OCI-LY7 (cell line): ENCODE data around the gene ZNF212. TPM values are rescaled to one million over a fixed set of nuclear protein-coding genes. Genes with fewer than 3 reads are reported as not detected.

Experiments
- BruUV-seq: library from RNA; stranded (reverse); fragments of 400-500 nt; replicated peaks from 2 replicates; lab custom pipeline; 2021; lab: Mats Ljungman, UMichigan
- CTCF ChIA-PET: fragments of 300-600 bp; sonication (Branson Sonifier 250); formaldehyde crosslinking; loops from one replicate; lab custom pipeline; 2022; ENCODE audit warnings: antibody characterized with exemption; ENCODE audit not compliant: unreplicated experiment; lab: Charles Lee
- POLR2A ChIA-PET: fragments of 300-600 bp; sonication (Branson Sonifier 250); formaldehyde crosslinking; loops from one replicate; lab custom pipeline; 2022; ENCODE audit warnings: antibody characterized with exemption; lab: Charles Lee
- DNase-seq: peaks from one replicate; pipeline ENCODE4 v3.0.0-alpha.2; 2015; ENCODE audit warnings: low spot score
- H2AFZ ChIP-seq: fragments of 200-600 bp; sonication (generic), shearing (Covaris generic); 2 replicates; pipeline ENCODE4 v1.6.1; 2014; ENCODE audit warnings: mild to moderate bottlenecking, antibody characterized with exemption, low read length, moderate library complexity
- H3K27ac ChIP-seq: fragments of 200-600 bp; sonication (generic); 2 replicates; pipeline ENCODE4 v1.5.1; 2014; ENCODE audit warnings: mixed run types, low read depth, mild to moderate bottlenecking, moderate library complexity, low read length, inconsistent platforms; ENCODE audit not compliant: poor library complexity, severe bottlenecking
- H3K36me3 ChIP-seq: fragments of 200-600 bp; sonication (generic); 2 replicates; pipeline ENCODE4 v1.6.1; 2014; ENCODE audit warnings: mild to moderate bottlenecking, antibody characterized with exemption, low read length, moderate library complexity, mixed read lengths; ENCODE audit not compliant: insufficient read depth
- H3K4me1 ChIP-seq: fragments of 200-600 bp; sonication (generic); 2 replicates; pipeline ENCODE4 v1.5.1; 2014; ENCODE audit warnings: mild to moderate bottlenecking, low read length; ENCODE audit not compliant: insufficient read depth, poor library complexity, severe bottlenecking
- H3K4me2 ChIP-seq: fragments of 200-600 bp; sonication (generic); 2 replicates; pipeline ENCODE4 v1.6.1; 2014; ENCODE audit warnings: mild to moderate bottlenecking, low read length
- H3K4me3 ChIP-seq: fragments of 200-600 bp; sonication (generic); 2 replicates; pipeline ENCODE4 v1.5.1; 2014; ENCODE audit warnings: mild to moderate bottlenecking, low read depth, low read length; ENCODE audit not compliant: poor library complexity, severe bottlenecking
- H3K79me2 ChIP-seq: fragments of 200-600 bp; sonication (generic); 2 replicates; pipeline ENCODE4 v1.6.1; 2016; ENCODE audit warnings: low read depth, mild to moderate bottlenecking, low read length, moderate library complexity, mixed read lengths; ENCODE audit not compliant: insufficient read depth
- H3K9me2 ChIP-seq: fragments of 200-600 bp; sonication (generic); 2 replicates; pipeline ENCODE4 v1.6.1; 2016; ENCODE audit warnings: mild to moderate bottlenecking, low read length, mixed read lengths; ENCODE audit not compliant: insufficient read depth
- H3K9me3 ChIP-seq: fragments of 200-600 bp; sonication (generic); 2 replicates; pipeline ENCODE4 v1.6.1; 2014; ENCODE audit warnings: mild to moderate bottlenecking, mixed run types, low read length, mixed read lengths
- H4K20me1 ChIP-seq: fragments of 200-600 bp; sonication (generic); 2 replicates; pipeline ENCODE4 v1.6.1; 2014; ENCODE audit warnings: mild to moderate bottlenecking, antibody characterized with exemption, low read length, moderate library complexity, mixed read lengths; ENCODE audit not compliant: insufficient read depth
- CTCF ChIP-seq: fragments of 200-600 bp; sonication (generic); conservative IDR thresholded peaks from 2 replicates; pipeline ENCODE4 v1.5.1; 2014; ENCODE audit warnings: mild to moderate bottlenecking, antibody characterized with exemption, low read length, moderate library complexity, mixed read lengths
- EZH2phosphoT487 ChIP-seq: fragments of 200-600 bp; sonication (generic); IDR thresholded peaks from 2 replicates; pipeline ENCODE4 v1.6.1; 2018; ENCODE audit warnings: low read depth, borderline replicate concordance, mild to moderate bottlenecking, mixed run types, antibody characterized with exemption, low read length, moderate library complexity, mixed read lengths
- intact Hi-C: fragments of 100-400 bp; cut with micrococcal nuclease; formaldehyde crosslinking; loops from one replicate; pipeline ENCODE4 v1.10.0; 2022; ENCODE audit not compliant: unreplicated experiment
- total RNA-seq, 2 experiments: library from RNA; depleted of rRNA in 1 of 2; stranded (reverse); fragments of >200 nt in 1 of 2; shearing (Covaris generic) in 1 of 2; gene quantifications; 2 replicates each; pipeline ENCODE4 v1.2.3, GENCODE V29; 2014 to 2022

The ZNF212 gene
- total RNA-seq, 2 experiments from 2014 or later, result 11.6 to 12.7 TPM

- CTCF ChIA-PET, result no interaction called here
- H3K4me1 ChIP-seq, result no peaks in the 10 kb centered on the region
- DNase-seq, result no peak
These were observed 20.7 kb upstream of the ZNF212 start for GRCh38 chr7:149218469-149219420.

GRCh38 chr7:149220534-149220933 is 18.9 kb upstream of the ZNF212 start:
- CTCF ChIA-PET, result no interaction called here
- H3K4me2 ChIP-seq, result no peak overlapping the region
- H3K4me1 ChIP-seq, result no peaks in the 10 kb centered on the region
- POLR2A ChIA-PET, result interaction anchor here (0.7 kb wide), 1 partner anchor 20 kb away, joined by 10 read pairs; no protein-coding TSS in a partner anchor
- no peaks in the 10 kb centered on the region for H3K79me2 ChIP-seq
- TF ChIP-seq CTCF (no peak), EZH2phosphoT487 (no peak)
- H4K20me1 ChIP-seq, result no peaks in the 10 kb centered on the region
- H3K36me3 ChIP-seq, result peaks cover 49% of the 10 kb centered on the region
- no peak overlapping the region for H2AFZ ChIP-seq
- BruUV-seq, result no TSS peak
- intact Hi-C loops, result no loop called here
- no peak for DNase-seq
- H3K9me2 ChIP-seq, result no peaks in the 10 kb centered on the region
- no peak overlapping the region for H3K27ac ChIP-seq
- no peak overlapping the region for H3K4me3 ChIP-seq
- no peaks in the 10 kb centered on the region for H3K9me3 ChIP-seq

More at GRCh38 chr7:149218469-149219420, 20.7 kb upstream of the ZNF212 start:
- Histone ChIP-seq H3K79me2 (no peaks in the 10 kb centered on the region), H3K4me3 (no peak overlapping the region), H2AFZ (no peak overlapping the region), H3K9me3 (no peaks in the 10 kb centered on the region), H4K20me1 (no peaks in the 10 kb centered on the region), H3K36me3 (peaks cover 61% of the 10 kb centered on the region), H3K27ac (no peak overlapping the region), H3K4me2 (no peak overlapping the region), H3K9me2 (no peaks in the 10 kb centered on the region)
- POLR2A ChIA-PET, result no interaction called here
- intact Hi-C loops, result no loop called here
- TF ChIP-seq EZH2phosphoT487, result no peak
- TF ChIP-seq CTCF, result no peak
- no TSS peak for BruUV-seq

GRCh38 chr7:149223176-149223575 is 16.3 kb upstream of the ZNF212 start:
- H4K20me1 ChIP-seq, result no peaks in the 10 kb centered on the region
- H3K36me3 ChIP-seq, result peaks cover 28% of the 10 kb centered on the region
- H3K4me2 ChIP-seq, result no peak overlapping the region
- no peaks in the 10 kb centered on the region for H3K79me2 ChIP-seq
- H2AFZ ChIP-seq, result no peak overlapping the region
- H3K9me3 ChIP-seq, result no peaks in the 10 kb centered on the region
- TF ChIP-seq CTCF (no peak), EZH2phosphoT487 (no peak)
- CTCF ChIA-PET, result no interaction called here
- H3K27ac ChIP-seq, result no peak overlapping the region
- no peaks in the 10 kb centered on the region for H3K4me1 ChIP-seq
- no peak for DNase-seq
- H3K9me2 ChIP-seq, result no peaks in the 10 kb centered on the region
- H3K4me3 ChIP-seq, result no peak overlapping the region
- intact Hi-C loops, result no loop called here
- BruUV-seq, result no TSS peak
- POLR2A ChIA-PET, result no interaction called here
